ENCODE measurements around the gene THBD.

The THBD gene

DNA sequence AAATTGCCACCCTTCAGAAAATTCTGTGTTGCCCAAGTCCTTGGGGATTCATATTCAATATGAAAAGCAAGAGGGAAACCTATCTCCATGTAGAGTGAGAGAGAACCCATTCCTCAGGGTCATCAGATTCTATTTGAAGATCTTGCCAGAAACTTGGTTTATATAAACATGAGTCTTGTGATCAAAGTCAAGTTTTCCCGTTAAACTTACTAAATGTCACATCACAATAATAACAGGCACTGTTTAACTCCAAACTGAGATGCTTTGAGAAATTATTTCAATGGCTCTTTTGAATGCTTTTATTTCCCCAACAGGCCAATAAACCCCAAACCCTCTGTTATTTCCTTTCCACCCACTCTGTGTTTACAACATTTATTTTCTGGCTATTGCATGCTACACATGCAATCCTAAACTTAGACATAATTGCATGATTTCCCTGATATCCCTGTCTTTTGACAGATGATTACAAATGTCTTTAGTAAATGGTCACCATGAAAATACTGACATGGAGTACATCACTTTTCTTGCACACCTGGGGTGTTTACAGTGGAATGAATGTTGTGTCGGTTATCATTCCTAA lies 45.5 kb downstream of the THBD start:
- H3K4me3 ChIP-seq (ENCODE audit: low read length in 2 of 2) = no peak overlapping the region
- no peaks in the 10 kb centered on the region for H3K36me3 ChIP-seq (ENCODE audit: control insufficient read depth in 2 of 2, insufficient read depth in 2 of 2, low read length in 2 of 2)
- H3K9me3 ChIP-seq (ENCODE audit: control insufficient read depth in 2 of 2, low read length in 2 of 2) = no peaks in the 10 kb centered on the region

GRCh38 chr20:23003077-23003635 lies 46.3 kb downstream of the THBD start:
- Histone ChIP-seq H3K4me3 (ENCODE audit: low read length in 2 of 2) (no peak overlapping the region), H3K27me3 (ENCODE audit: control insufficient read depth in 2 of 2, insufficient read depth in 2 of 2, low read length in 2 of 2) (no peaks in the 10 kb centered on the region), H3K4me1 (ENCODE audit: control insufficient read depth in 2 of 2, insufficient read depth in 2 of 2, low read length in 2 of 2) (no peaks in the 10 kb centered on the region), H3K27ac (ENCODE audit: low read depth in 2 of 2, low read length in 2 of 2) (no peak overlapping the region), H3K36me3 (ENCODE audit: control insufficient read depth in 2 of 2, insufficient read depth in 2 of 2, low read length in 2 of 2) (no peaks in the 10 kb centered on the region), H3K9me3 (ENCODE audit: control insufficient read depth in 2 of 2, low read length in 2 of 2) (no peaks in the 10 kb centered on the region), H3K9ac (ENCODE audit: low read depth in 1 of 2, low read length in 2 of 2) (no peak overlapping the region)

More for the DNA sequence above, 45.5 kb downstream of the THBD start:
- Histone ChIP-seq H3K4me1 (ENCODE audit: control insufficient read depth in 2 of 2, insufficient read depth in 2 of 2, low read length in 2 of 2) (no peaks in the 10 kb centered on the region), H3K27me3 (ENCODE audit: control insufficient read depth in 2 of 2, insufficient read depth in 2 of 2, low read length in 2 of 2) (no peaks in the 10 kb centered on the region), H3K9ac (ENCODE audit: low read depth in 1 of 2, low read length in 2 of 2) (no peak overlapping the region), H3K27ac (ENCODE audit: low read depth in 2 of 2, low read length in 2 of 2) (no peak overlapping the region)

- Histone ChIP-seq H3K36me3 (ENCODE audit: control insufficient read depth in 2 of 2, insufficient read depth in 2 of 2, low read length in 2 of 2) (no peaks in the 10 kb centered on the region), H3K4me1 (ENCODE audit: control insufficient read depth in 2 of 2, insufficient read depth in 2 of 2, low read length in 2 of 2) (no peaks in the 10 kb centered on the region), H3K9ac (ENCODE audit: low read depth in 1 of 2, low read length in 2 of 2) (no peak overlapping the region), H3K27me3 (ENCODE audit: control insufficient read depth in 2 of 2, insufficient read depth in 2 of 2, low read length in 2 of 2) (no peaks in the 10 kb centered on the region), H3K9me3 (ENCODE audit: control insufficient read depth in 2 of 2, low read length in 2 of 2) (no peaks in the 10 kb centered on the region), H3K4me3 (ENCODE audit: low read length in 2 of 2) (no peak overlapping the region), H3K27ac (ENCODE audit: low read depth in 2 of 2, low read length in 2 of 2) (no peak overlapping the region)
Measured at GRCh38 chr20:23002276-23002675, 47.2 kb downstream of the THBD start.

DNA sequence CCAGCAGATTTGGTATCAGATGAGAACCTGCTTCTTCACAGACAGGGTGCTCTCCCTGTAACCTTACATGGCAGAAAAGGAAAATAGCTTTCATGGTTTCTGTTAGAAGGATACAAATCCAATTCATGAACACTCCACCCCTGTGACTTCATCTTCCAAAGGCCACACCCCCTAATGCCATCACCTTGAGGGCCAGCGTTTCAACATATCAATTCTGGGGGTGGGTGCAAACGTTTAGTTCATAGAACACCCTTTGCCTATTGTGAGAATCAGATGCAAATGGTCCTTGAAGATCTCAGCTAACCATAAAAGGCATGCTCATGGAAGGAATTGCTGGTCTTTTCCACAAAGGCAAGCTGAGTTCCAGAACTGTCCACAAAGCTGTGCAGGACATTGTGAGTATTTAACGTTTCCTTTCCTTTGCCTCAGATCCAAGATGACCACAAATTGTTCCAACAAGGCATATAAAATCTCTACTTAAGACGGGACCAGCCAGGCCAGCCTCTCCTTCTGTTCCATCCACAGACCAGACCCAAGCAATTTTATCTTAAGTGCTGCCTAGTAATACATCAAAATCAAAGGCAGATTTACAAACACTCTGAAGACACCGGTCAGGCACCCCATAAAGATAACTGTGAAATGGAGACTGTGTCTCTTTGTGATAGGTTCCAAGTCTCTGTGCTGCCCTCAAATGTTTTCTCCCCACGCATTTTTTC lies 49.1 kb downstream of the THBD start:
- Histone ChIP-seq H3K9ac (ENCODE audit: low read depth in 1 of 2, low read length in 2 of 2) (no peak overlapping the region), H3K36me3 (ENCODE audit: control insufficient read depth in 2 of 2, insufficient read depth in 2 of 2, low read length in 2 of 2) (no peaks in the 10 kb centered on the region), H3K4me1 (ENCODE audit: control insufficient read depth in 2 of 2, insufficient read depth in 2 of 2, low read length in 2 of 2) (no peaks in the 10 kb centered on the region), H3K4me3 (ENCODE audit: low read length in 2 of 2) (no peak overlapping the region), H3K27me3 (ENCODE audit: control insufficient read depth in 2 of 2, insufficient read depth in 2 of 2, low read length in 2 of 2) (peaks cover 0 to 4% of the 10 kb centered on the region in 2 donors), H3K9me3 (ENCODE audit: control insufficient read depth in 2 of 2, low read length in 2 of 2) (no peaks in the 10 kb centered on the region), H3K27ac (ENCODE audit: low read depth in 2 of 2, low read length in 2 of 2) (no peak overlapping the region)

- Histone ChIP-seq H3K27ac (ENCODE audit: low read depth in 2 of 2, low read length in 2 of 2) (no peak overlapping the region), H3K9me3 (ENCODE audit: control insufficient read depth in 2 of 2, low read length in 2 of 2) (no peaks in the 10 kb centered on the region), H3K27me3 (ENCODE audit: control insufficient read depth in 2 of 2, insufficient read depth in 2 of 2, low read length in 2 of 2) (peaks cover 0 to 4% of the 10 kb centered on the region in 2 donors), H3K36me3 (ENCODE audit: control insufficient read depth in 2 of 2, insufficient read depth in 2 of 2, low read length in 2 of 2) (no peaks in the 10 kb centered on the region), H3K9ac (ENCODE audit: low read depth in 1 of 2, low read length in 2 of 2) (no peak overlapping the region), H3K4me3 (ENCODE audit: low read length in 2 of 2) (no peak overlapping the region), H3K4me1 (ENCODE audit: control insufficient read depth in 2 of 2, insufficient read depth in 2 of 2, low read length in 2 of 2) (no peaks in the 10 kb centered on the region)
Measured at GRCh38 chr20:22999756-23000155, 49.7 kb downstream of the THBD start.

GRCh38 chr20:22998476-22998875 lies 51.0 kb downstream of the THBD start:
- Histone ChIP-seq H3K27ac (ENCODE audit: low read depth in 2 of 2, low read length in 2 of 2) (no peak overlapping the region), H3K36me3 (ENCODE audit: control insufficient read depth in 2 of 2, insufficient read depth in 2 of 2, low read length in 2 of 2) (no peaks in the 10 kb centered on the region), H3K4me1 (ENCODE audit: control insufficient read depth in 2 of 2, insufficient read depth in 2 of 2, low read length in 2 of 2) (no peaks in the 10 kb centered on the region), H3K27me3 (ENCODE audit: control insufficient read depth in 2 of 2, insufficient read depth in 2 of 2, low read length in 2 of 2) (peaks cover 0 to 4% of the 10 kb centered on the region in 2 donors), H3K9ac (ENCODE audit: low read depth in 1 of 2, low read length in 2 of 2) (no peak overlapping the region), H3K4me3 (ENCODE audit: low read length in 2 of 2) (no peak overlapping the region), H3K9me3 (ENCODE audit: control insufficient read depth in 2 of 2, low read length in 2 of 2) (no peaks in the 10 kb centered on the region)

- H3K9me3 ChIP-seq (ENCODE audit: control insufficient read depth in 2 of 2, low read length in 2 of 2) = no peaks in the 10 kb centered on the region
- no peak overlapping the region for H3K9ac ChIP-seq (ENCODE audit: low read depth in 1 of 2, low read length in 2 of 2)
- no peaks in the 10 kb centered on the region for H3K36me3 ChIP-seq (ENCODE audit: control insufficient read depth in 2 of 2, insufficient read depth in 2 of 2, low read length in 2 of 2)
- H3K4me1 ChIP-seq (ENCODE audit: control insufficient read depth in 2 of 2, insufficient read depth in 2 of 2, low read length in 2 of 2) = no peaks in the 10 kb centered on the region
- H3K27me3 ChIP-seq (ENCODE audit: control insufficient read depth in 2 of 2, insufficient read depth in 2 of 2, low read length in 2 of 2) = peaks cover 0 to 4% of the 10 kb centered on the region in 2 donors
- no peak overlapping the region for H3K27ac ChIP-seq (ENCODE audit: low read depth in 2 of 2, low read length in 2 of 2)
- no peak overlapping the region for H3K4me3 ChIP-seq (ENCODE audit: low read length in 2 of 2)
Measured at GRCh38 chr20:22995923-22996322, 53.5 kb downstream of the THBD start.
